ENCODE measurements around the gene MAGEA4. TPM values are rescaled to one million over a fixed set of nuclear protein-coding genes. Genes with fewer than 3 reads are reported as not detected.

MAGEA4 gene
- total and polyA plus RNA-seq, 7 experiments from 2014 or later: not detected

- POLR2A ChIA-PET: no interaction called here
- Mint-ChIP-seq H3K9me3 (peaks cover 0 to 3% (median 0%) of the 10 kb centered on the region in 11 donors), H3K27ac (no peak overlapping the region), H3K4me3 (no peak overlapping the region), H3K27me3 (peaks cover 0 to 4% (median 0%) of the 10 kb centered on the region in 5 donors), H3K36me3 (no peaks in the 10 kb centered on the region), H3K4me1 (no peaks in the 10 kb centered on the region)
- Histone ChIP-seq H3K27ac (ENCODE audit: low read depth, low read length) (no peak overlapping the region), H3K4me1 (ENCODE audit: control insufficient read depth in 2 of 2, insufficient read depth in 2 of 2, low read length in 2 of 2) (no peaks in the 10 kb centered on the region), H3K9me3 (ENCODE audit: control insufficient read depth in 2 of 3, low read length in 3 of 3) (no peaks in the 10 kb centered on the region), H3K27me3 (ENCODE audit: control insufficient read depth in 2 of 2, insufficient read depth in 2 of 2, low read length in 2 of 2) (no peaks in the 10 kb centered on the region), H3K36me3 (ENCODE audit: control insufficient read depth in 2 of 3, insufficient read depth in 3 of 3, low read length in 3 of 3) (no peaks in the 10 kb centered on the region), H3K4me3 (ENCODE audit: low read length) (no peak overlapping the region)
- intact Hi-C loops (cut with micrococcal nuclease): no loop called here
- ATAC-seq (no peak), DNase-seq (no peak)
- CTCF ChIA-PET: no interaction called here
Observed at GRCh38 chrX:151879856-151880255, 32.8 kb upstream of the MAGEA4 start.

GRCh38 chrX:151880895-151881294 lies 31.8 kb upstream of the MAGEA4 start:
- no peaks in the 10 kb centered on the region for H3K4me1 Mint-ChIP-seq
- H3K4me1 ChIP-seq (ENCODE audit: control insufficient read depth in 2 of 2, insufficient read depth in 2 of 2, low read length in 2 of 2): no peaks in the 10 kb centered on the region
- no peak overlapping the region for H3K27ac ChIP-seq (ENCODE audit: low read depth, low read length)
- peaks cover 0 to 4% (median 0%) of the 10 kb centered on the region in 5 donors for H3K27me3 Mint-ChIP-seq
- CTCF ChIA-PET: no interaction called here
- H3K36me3 ChIP-seq (ENCODE audit: control insufficient read depth in 2 of 3, insufficient read depth in 3 of 3, low read length in 3 of 3): no peaks in the 10 kb centered on the region
- H3K27ac Mint-ChIP-seq: no peak overlapping the region
- POLR2A ChIA-PET: no interaction called here
- no peak overlapping the region for H3K4me3 ChIP-seq (ENCODE audit: low read length)
- intact Hi-C loops (cut with micrococcal nuclease): no loop called here
- no peaks in the 10 kb centered on the region for H3K9me3 ChIP-seq (ENCODE audit: control insufficient read depth in 2 of 3, low read length in 3 of 3)
- H3K9me3 Mint-ChIP-seq: peaks cover 0 to 3% (median 0%) of the 10 kb centered on the region in 11 donors
- no peak overlapping the region for H3K4me3 Mint-ChIP-seq
- DNase-seq: no peak
- no peaks in the 10 kb centered on the region for H3K27me3 ChIP-seq (ENCODE audit: control insufficient read depth in 2 of 2, insufficient read depth in 2 of 2, low read length in 2 of 2)
- no peaks in the 10 kb centered on the region for H3K36me3 Mint-ChIP-seq
- ATAC-seq: no peak

- Mint-ChIP-seq H3K4me3 (no peak overlapping the region), H3K27ac (no peak overlapping the region), H3K36me3 (no peaks in the 10 kb centered on the region), H3K9me3 (peaks cover 0 to 5% (median 0%) of the 10 kb centered on the region in 11 donors), H3K4me1 (peaks cover 0 to 1% (median 0%) of the 10 kb centered on the region in 7 donors), H3K27me3 (peaks cover 0 to 4% (median 0%) of the 10 kb centered on the region in 5 donors)
- intact Hi-C loops (cut with micrococcal nuclease): no loop called here
- Histone ChIP-seq H3K4me1 (ENCODE audit: control insufficient read depth in 2 of 2, insufficient read depth in 2 of 2, low read length in 2 of 2) (no peaks in the 10 kb centered on the region), H3K4me3 (ENCODE audit: low read length) (no peak overlapping the region), H3K36me3 (ENCODE audit: control insufficient read depth in 2 of 3, insufficient read depth in 3 of 3, low read length in 3 of 3) (no peaks in the 10 kb centered on the region), H3K27me3 (ENCODE audit: control insufficient read depth in 2 of 2, insufficient read depth in 2 of 2, low read length in 2 of 2) (no peaks in the 10 kb centered on the region), H3K27ac (ENCODE audit: low read depth, low read length) (no peak overlapping the region), H3K9me3 (ENCODE audit: control insufficient read depth in 2 of 3, low read length in 3 of 3) (no peaks in the 10 kb centered on the region)
- POLR2A ChIA-PET: no interaction called here
- ATAC-seq (no peak), DNase-seq (no peak)
- CTCF ChIA-PET: no interaction called here
Observed at GRCh38 chrX:151889421-151889820, 23.3 kb upstream of the MAGEA4 start.

GRCh38 chrX:151896734-151897474 lies 15.8 kb upstream of the MAGEA4 start:
- no peaks in the 10 kb centered on the region for H3K36me3 Mint-ChIP-seq
- DNase-seq (no peak), ATAC-seq (no peak)
- H3K27ac Mint-ChIP-seq: no peak overlapping the region
- intact Hi-C loops (cut with micrococcal nuclease): no loop called here
- Histone ChIP-seq H3K36me3 (ENCODE audit: control insufficient read depth in 2 of 3, insufficient read depth in 3 of 3, low read length in 3 of 3) (no peaks in the 10 kb centered on the region), H3K27ac (ENCODE audit: low read depth, low read length) (no peak overlapping the region), H3K9me3 (ENCODE audit: control insufficient read depth in 2 of 3, low read length in 3 of 3) (no peaks in the 10 kb centered on the region), H3K27me3 (ENCODE audit: control insufficient read depth in 2 of 2, insufficient read depth in 2 of 2, low read length in 2 of 2) (no peaks in the 10 kb centered on the region), H3K4me3 (ENCODE audit: low read length) (no peak overlapping the region), H3K4me1 (ENCODE audit: control insufficient read depth in 2 of 2, insufficient read depth in 2 of 2, low read length in 2 of 2) (no peaks in the 10 kb centered on the region)
- no peak overlapping the region for H3K4me3 Mint-ChIP-seq
- ChIA-PET POLR2A (no interaction called here), CTCF (no interaction called here)
- peaks cover 0 to 1% (median 0%) of the 10 kb centered on the region in 7 donors for H3K4me1 Mint-ChIP-seq
- H3K27me3 Mint-ChIP-seq: peaks cover 0 to 11% (median 0%) of the 10 kb centered on the region in 5 donors
- H3K9me3 Mint-ChIP-seq: no peaks in the 10 kb centered on the region

- H3K4me3 Mint-ChIP-seq: no peak overlapping the region
- Histone ChIP-seq H3K9me3 (ENCODE audit: control insufficient read depth in 2 of 3, low read length in 3 of 3) (no peaks in the 10 kb centered on the region), H3K4me1 (ENCODE audit: control insufficient read depth in 2 of 2, insufficient read depth in 2 of 2, low read length in 2 of 2) (no peaks in the 10 kb centered on the region), H3K27me3 (ENCODE audit: control insufficient read depth in 2 of 2, insufficient read depth in 2 of 2, low read length in 2 of 2) (no peaks in the 10 kb centered on the region), H3K27ac (ENCODE audit: low read depth, low read length) (no peak overlapping the region), H3K36me3 (ENCODE audit: control insufficient read depth in 2 of 3, insufficient read depth in 3 of 3, low read length in 3 of 3) (no peaks in the 10 kb centered on the region), H3K4me3 (ENCODE audit: low read length) (no peak overlapping the region)
- H3K36me3 Mint-ChIP-seq: no peaks in the 10 kb centered on the region
- H3K9me3 Mint-ChIP-seq: no peaks in the 10 kb centered on the region
- DNase-seq: no peak
- H3K4me1 Mint-ChIP-seq: no peaks in the 10 kb centered on the region
- intact Hi-C loops (cut with micrococcal nuclease): no loop called here
- H3K27ac Mint-ChIP-seq: no peak overlapping the region
- no peak for ATAC-seq
- ChIA-PET CTCF (no interaction called here), POLR2A (no interaction called here)
- peaks cover 0 to 12% (median 0%) of the 10 kb centered on the region in 5 donors for H3K27me3 Mint-ChIP-seq
Observed at GRCh38 chrX:151899622-151900021, 13.1 kb upstream of the MAGEA4 start.

- intact Hi-C loops (cut with micrococcal nuclease): no loop called here
- no peaks in the 10 kb centered on the region for H3K4me1 Mint-ChIP-seq
- H3K4me3 Mint-ChIP-seq: no peak overlapping the region
- ATAC-seq: no peak
- no peaks in the 10 kb centered on the region for H3K36me3 Mint-ChIP-seq
- Histone ChIP-seq H3K27ac (ENCODE audit: low read depth, low read length) (no peak overlapping the region), H3K9me3 (ENCODE audit: control insufficient read depth in 2 of 3, low read length in 3 of 3) (no peaks in the 10 kb centered on the region), H3K36me3 (ENCODE audit: control insufficient read depth in 2 of 3, insufficient read depth in 3 of 3, low read length in 3 of 3) (no peaks in the 10 kb centered on the region), H3K4me3 (ENCODE audit: low read length) (no peak overlapping the region), H3K27me3 (ENCODE audit: control insufficient read depth in 2 of 2, insufficient read depth in 2 of 2, low read length in 2 of 2) (no peaks in the 10 kb centered on the region), H3K4me1 (ENCODE audit: control insufficient read depth in 2 of 2, insufficient read depth in 2 of 2, low read length in 2 of 2) (no peaks in the 10 kb centered on the region)
- POLR2A ChIA-PET: no interaction called here
- no peak for DNase-seq
- CTCF ChIA-PET: no interaction called here
- no peak overlapping the region for H3K27ac Mint-ChIP-seq
- H3K27me3 Mint-ChIP-seq: peaks cover 0 to 12% (median 0%) of the 10 kb centered on the region in 5 donors
- no peaks in the 10 kb centered on the region for H3K9me3 Mint-ChIP-seq
Observed at GRCh38 chrX:151901826-151902225, 10.9 kb upstream of the MAGEA4 start.

- Histone ChIP-seq H3K27me3 (ENCODE audit: control insufficient read depth in 2 of 2, insufficient read depth in 2 of 2, low read length in 2 of 2) (no peaks in the 10 kb centered on the region), H3K36me3 (ENCODE audit: control insufficient read depth in 2 of 3, insufficient read depth in 3 of 3, low read length in 3 of 3) (no peaks in the 10 kb centered on the region), H3K9me3 (ENCODE audit: control insufficient read depth in 2 of 3, low read length in 3 of 3) (no peaks in the 10 kb centered on the region), H3K27ac (ENCODE audit: low read depth, low read length) (no peak overlapping the region), H3K4me3 (ENCODE audit: low read length) (no peak overlapping the region), H3K4me1 (ENCODE audit: control insufficient read depth in 2 of 2, insufficient read depth in 2 of 2, low read length in 2 of 2) (no peaks in the 10 kb centered on the region)
- H3K4me3 Mint-ChIP-seq: no peak overlapping the region
- ATAC-seq: no peak
- H3K4me1 Mint-ChIP-seq: no peaks in the 10 kb centered on the region
- POLR2A ChIA-PET: no interaction called here
- peaks cover 0 to 12% (median 0%) of the 10 kb centered on the region in 5 donors for H3K27me3 Mint-ChIP-seq
- DNase-seq: no peak
- no peak overlapping the region for H3K27ac Mint-ChIP-seq
- H3K36me3 Mint-ChIP-seq: no peaks in the 10 kb centered on the region
- intact Hi-C loops (cut with micrococcal nuclease): no loop called here
- CTCF ChIA-PET: no interaction called here
- H3K9me3 Mint-ChIP-seq: no peaks in the 10 kb centered on the region
Observed at GRCh38 chrX:151902813-151903591, 9.7 kb upstream of the MAGEA4 start.
